ENCODE measurements around the gene ANKRD39.
"Not testable (repeated sequence)": the region's sequence is repeated elsewhere in the genome, so short reads cannot be mapped to it uniquely, and the experiment has no call there.

The ANKRD39 gene

GRCh38 chr2:96816127-96816835, 41.5 kb downstream of the ANKRD39 start, which contains the start of gene CNNM3:
TSS of gene CNNM3 (plus strand) at chr2:96816268. CDS start at chr2:96816278, 10 bp downstream.
- H3K4me3 ChIP-seq (ENCODE audit: low read depth, low read length) = peak within 1 kb of the TSS; percentile 65
- DNase-seq (ENCODE audit: low read depth) = peak; percentile 69

GRCh38 chr2:96815326-96816126, 42.3 kb downstream of the ANKRD39 start:
- peak overlapping the region; percentile 65 for H3K4me3 ChIP-seq (ENCODE audit: low read depth, low read length)
- no peak for DNase-seq (ENCODE audit: low read depth)

GRCh38 chr2:96813656-96814055, 44.2 kb downstream of the ANKRD39 start:
- H3K4me3 ChIP-seq (ENCODE audit: low read depth, low read length) = no peak overlapping the region
- DNase-seq (ENCODE audit: low read depth) = no peak

GRCh38 chr2:96811917-96812316, 45.9 kb downstream of the ANKRD39 start:
- DNase-seq (ENCODE audit: low read depth) = peak; percentile 90
- no peak overlapping the region for H3K4me3 ChIP-seq (ENCODE audit: low read depth, low read length)

GRCh38 chr2:96810783-96811192, 47.0 kb downstream of the ANKRD39 start:
- H3K4me3 ChIP-seq (ENCODE audit: low read depth, low read length) = no peak overlapping the region
- DNase-seq (ENCODE audit: low read depth) = no peak

GRCh38 chr2:96809951-96810782, 47.6 kb downstream of the ANKRD39 start:
- DNase-seq (ENCODE audit: low read depth) = no peak
- H3K4me3 ChIP-seq (ENCODE audit: low read depth, low read length) = no peak overlapping the region

GRCh38 chr2:96809216-96809882, 48.5 kb downstream of the ANKRD39 start:
- H3K4me3 ChIP-seq (ENCODE audit: low read depth, low read length) = no peak overlapping the region
- DNase-seq (ENCODE audit: low read depth) = no peak

GRCh38 chr2:96808176-96808837, 49.5 kb downstream of the ANKRD39 start:
- no peak for DNase-seq (ENCODE audit: low read depth)
- no peak overlapping the region for H3K4me3 ChIP-seq (ENCODE audit: low read depth, low read length)

- H3K4me3 ChIP-seq (ENCODE audit: low read depth, low read length) = no peak overlapping the region
- no peak for DNase-seq (ENCODE audit: low read depth)
Observed at GRCh38 chr2:96807127-96807471, 50.7 kb downstream of the ANKRD39 start.

GRCh38 chr2:96806468-96807126, 51.2 kb downstream of the ANKRD39 start:
- no peak for DNase-seq (ENCODE audit: low read depth)

GRCh38 chr2:96805946-96806345, 51.9 kb downstream of the ANKRD39 start:
- not testable (repeated sequence) for H3K4me3 ChIP-seq (ENCODE audit: low read depth, low read length); DNase-seq (ENCODE audit: low read depth)

More at GRCh38 chr2:96806468-96807126, 51.2 kb downstream of the ANKRD39 start:
- no peak overlapping the region for H3K4me3 ChIP-seq (ENCODE audit: low read depth, low read length)

- no peak overlapping the region for H3K4me3 ChIP-seq (ENCODE audit: low read depth, low read length)
- no peak for DNase-seq (ENCODE audit: low read depth)
Observed at GRCh38 chr2:96804986-96805385, 52.8 kb downstream of the ANKRD39 start.

- H3K4me3 ChIP-seq (ENCODE audit: low read depth, low read length) = no peak overlapping the region
- DNase-seq (ENCODE audit: low read depth) = no peak
Observed at GRCh38 chr2:96802721-96803120, 55.1 kb downstream of the ANKRD39 start.

- no peak for DNase-seq (ENCODE audit: low read depth)
- H3K4me3 ChIP-seq (ENCODE audit: low read depth, low read length) = no peak overlapping the region
Observed at GRCh38 chr2:96801786-96802595, 55.8 kb downstream of the ANKRD39 start.

- no peak overlapping the region for H3K4me3 ChIP-seq (ENCODE audit: low read depth, low read length)
- DNase-seq (ENCODE audit: low read depth) = peak; percentile 12
Observed at GRCh38 chr2:96801005-96801785, 56.6 kb downstream of the ANKRD39 start.

- no peak overlapping the region for H3K4me3 ChIP-seq (ENCODE audit: low read depth, low read length)
- no peak for DNase-seq (ENCODE audit: low read depth)
Observed at GRCh38 chr2:96800061-96801004, 57.5 kb downstream of the ANKRD39 start.
